GM10266 (cell line): ENCODE data around the gene TARS3.
A peak's percentile ranks its signal among the peaks of the same experiment; 100 is the strongest.

ENCODE experiments used
- DNase-seq: peaks from one replicate; pipeline ENCODE4 v3.0.0; 2012; ENCODE audit errors: extremely low spot score
- CTCF ChIP-seq: IDR thresholded peaks from 2 replicates; pipeline ENCODE4 v1.5.1; 2012; ENCODE audit warnings: mild to moderate bottlenecking, low read depth; ENCODE audit not compliant: control insufficient read depth, insufficient read depth; ENCODE audit errors: missing control alignments

The TARS3 gene

GRCh38 chr15:101646672-101647071 lies 77.6 kb downstream of the TARS3 start:
- no peak for DNase-seq
- TF ChIP-seq CTCF, result no peak

GRCh38 chr15:101642361-101642760 lies 81.9 kb downstream of the TARS3 start:
- no peak for TF ChIP-seq CTCF
- DNase-seq, result no peak

GRCh38 chr15:101641894-101642293 lies 82.4 kb downstream of the TARS3 start:
- no peak for TF ChIP-seq CTCF
- DNase-seq, result no peak

- peak; percentile 63 for DNase-seq
- peak; percentile 83 for TF ChIP-seq CTCF
Observed at GRCh38 chr15:101641129-101641764, 83.0 kb downstream of the TARS3 start.

GRCh38 chr15:101639667-101640066 lies 84.6 kb downstream of the TARS3 start:
- no peak for DNase-seq
- no peak for TF ChIP-seq CTCF

GRCh38 chr15:101637919-101638318 lies 86.4 kb downstream of the TARS3 start:
- no peak for DNase-seq
- no peak for TF ChIP-seq CTCF

- TF ChIP-seq CTCF, result no peak
- DNase-seq, result no peak
Observed at GRCh38 chr15:101637516-101637915, 86.8 kb downstream of the TARS3 start.
